D721Med (cell line): Measurements from ENCODE around the gene DDX10.

Experiments
- DNase-seq: peaks from one replicate; pipeline ENCODE4 v3.0.0; 2011; ENCODE audit warnings: low spot score; ENCODE audit not compliant: insufficient read length
- FAIRE-seq: peaks from 2 replicates; lab custom pipeline; 2011; peaks lifted over from hg19 to GRCh38; lab: Jason Lieb, UNC
- CTCF ChIP-seq: IDR thresholded peaks from 2 replicates; pipeline ENCODE4 v1.5.1; 2012; ENCODE audit warnings: mild to moderate bottlenecking, control low read depth; ENCODE audit not compliant: insufficient read depth; ENCODE audit errors: missing control alignments

Gene DDX10

GRCh38 chr11:108926841-108927577 lies 262.1 kb downstream of the DDX10 start:
- DNase-seq = no peak
- TF ChIP-seq CTCF = no peak
- no peak for FAIRE-seq

GRCh38 chr11:108927791-108928545 lies 263.1 kb downstream of the DDX10 start:
- FAIRE-seq = no peak
- TF ChIP-seq CTCF = no peak
- DNase-seq = no peak

- TF ChIP-seq CTCF = no peak
- DNase-seq (no peak), FAIRE-seq (no peak)
Observed at GRCh38 chr11:108929241-108929640, 264.4 kb downstream of the DDX10 start.

GRCh38 chr11:108931168-108931567 lies 266.3 kb downstream of the DDX10 start:
- DNase-seq = no peak
- FAIRE-seq = no peak
- no peak for TF ChIP-seq CTCF

GRCh38 chr11:108933630-108934029 lies 268.8 kb downstream of the DDX10 start:
- no peak for TF ChIP-seq CTCF
- DNase-seq = no peak
- no peak for FAIRE-seq

- DNase-seq = no peak
- FAIRE-seq = no peak
- no peak for TF ChIP-seq CTCF
Observed at GRCh38 chr11:108934289-108934688, 269.4 kb downstream of the DDX10 start.

GRCh38 chr11:108934696-108935095 lies 269.8 kb downstream of the DDX10 start:
- DNase-seq (no peak), FAIRE-seq (no peak)
- TF ChIP-seq CTCF = no peak
